OCI-LY1 (cell line): ENCODE data around the gene DUOX1.

Experiments used
- H2AFZ ChIP-seq: fragments of 200-600 bp; sonication (generic), shearing (Covaris generic); 2 replicates; pipeline ENCODE4 v1.6.0; 2014; ENCODE audit warnings: antibody characterized with exemption, mild to moderate bottlenecking, low read length
- H3F3A ChIP-seq: fragments of 200-600 bp; sonication (generic), shearing (Covaris generic); 2 replicates; pipeline ENCODE4 v1.6.0; 2014; ENCODE audit warnings: mild to moderate bottlenecking, antibody characterized with exemption, low read length, moderate library complexity; ENCODE audit not compliant: insufficient read depth
- H3K27ac ChIP-seq: fragments of 200-600 bp; sonication (generic); 2 replicates; pipeline ENCODE4 v1.5.1; 2014; ENCODE audit warnings: low read length, mixed run types, mild to moderate bottlenecking, low read depth; ENCODE audit not compliant: poor library complexity, severe bottlenecking
- H3K27me3 ChIP-seq: fragments of 200-600 bp; sonication (generic); 2 replicates; pipeline ENCODE4 v1.6.0; 2014; ENCODE audit warnings: antibody characterized with exemption, mild to moderate bottlenecking, low read length, moderate library complexity; ENCODE audit not compliant: insufficient read depth
- H3K36me3 ChIP-seq: fragments of 200-600 bp; sonication (generic); 2 replicates; pipeline ENCODE4 v1.6.1; 2014; ENCODE audit warnings: mild to moderate bottlenecking, antibody characterized with exemption, low read length, moderate library complexity, mixed read lengths; ENCODE audit not compliant: insufficient read depth
- H3K4me1 ChIP-seq: fragments of 200-600 bp; sonication (generic); 2 replicates; pipeline ENCODE4 v1.5.1; 2014; ENCODE audit warnings: mild to moderate bottlenecking, low read length, moderate library complexity; ENCODE audit not compliant: insufficient read depth, severe bottlenecking
- H3K4me2 ChIP-seq: fragments of 200-600 bp; sonication (generic), shearing (Covaris generic); 2 replicates; pipeline ENCODE4 v1.6.1; 2014; ENCODE audit warnings: low read length
- H3K4me3 ChIP-seq: fragments of 200-600 bp; sonication (generic); 2 replicates; pipeline ENCODE4 v1.5.1; 2014; ENCODE audit warnings: low read length, low read depth, mild to moderate bottlenecking, mixed read lengths; ENCODE audit not compliant: poor library complexity, severe bottlenecking
- H3K79me2 ChIP-seq: fragments of 200-600 bp; shearing (Covaris generic); 2 replicates; pipeline ENCODE4 v1.6.1; 2016; ENCODE audit warnings: mixed run types, low read length, mixed read lengths; ENCODE audit not compliant: insufficient read depth
- H3K9ac ChIP-seq: fragments of 200-600 bp; sonication (generic), shearing (Covaris generic); 2 replicates; pipeline ENCODE4 v1.6.1; 2014; ENCODE audit warnings: mild to moderate bottlenecking, low read length, mixed read lengths
- H3K9me2 ChIP-seq: fragments of 200-600 bp; sonication (generic), shearing (Covaris generic); 2 replicates; pipeline ENCODE4 v1.6.1; 2014; ENCODE audit warnings: low read depth, mild to moderate bottlenecking, low read length, mixed read lengths
- H3K9me3 ChIP-seq: fragments of 200-600 bp; shearing (Covaris generic); 2 replicates; pipeline ENCODE4 v1.6.1; 2014; ENCODE audit warnings: low read length, mixed read lengths
- H4K20me1 ChIP-seq: fragments of 200-600 bp; sonication (generic), shearing (Covaris generic); 2 replicates; pipeline ENCODE4 v1.6.0; 2016; ENCODE audit warnings: mild to moderate bottlenecking, low read length; ENCODE audit not compliant: insufficient read depth
- EZH2 ChIP-seq: fragments of 200-600 bp; sonication (generic), shearing (Covaris generic); IDR thresholded peaks from 2 replicates; pipeline ENCODE4 v1.8.0; 2017; ENCODE audit warnings: borderline replicate concordance, mixed run types, mild to moderate bottlenecking, antibody characterized with exemption, low read length, moderate library complexity, mixed read lengths
- TF ChIP-seq, protein P1 (sequence below): fragments of 200-600 bp; sonication (generic), shearing (Covaris generic); IDR thresholded peaks from 2 replicates; pipeline ENCODE4 v1.5.1; 2017; ENCODE audit warnings: mild to moderate bottlenecking, antibody characterized with exemption, low read length, moderate library complexity, mixed read lengths

The DUOX1 gene

DNA sequence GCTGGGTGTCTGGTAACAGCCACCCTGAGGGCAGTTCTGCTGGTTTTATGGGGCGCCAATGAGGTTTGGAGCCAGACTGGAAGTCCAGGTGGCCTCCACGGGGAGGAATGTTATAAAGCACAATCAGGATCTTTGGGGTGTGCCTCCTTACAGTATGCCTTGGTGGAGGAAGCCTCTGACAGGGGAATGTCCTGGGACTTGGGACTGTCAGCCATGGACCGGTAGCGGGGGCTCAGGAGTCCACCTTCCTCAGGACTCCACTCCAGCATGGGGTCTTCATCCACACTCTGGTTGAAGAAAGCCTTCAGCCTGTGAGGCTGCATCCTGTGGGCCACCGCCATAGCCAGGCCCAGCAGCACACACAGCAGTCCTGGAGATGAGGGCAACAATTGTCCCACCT is 10.8 kb upstream of the DUOX1 start:
- H3K27me3 ChIP-seq, result no peaks in the 10 kb centered on the region
- no peaks in the 10 kb centered on the region for H3K9me2 ChIP-seq
- TF ChIP-seq, protein P1, sequence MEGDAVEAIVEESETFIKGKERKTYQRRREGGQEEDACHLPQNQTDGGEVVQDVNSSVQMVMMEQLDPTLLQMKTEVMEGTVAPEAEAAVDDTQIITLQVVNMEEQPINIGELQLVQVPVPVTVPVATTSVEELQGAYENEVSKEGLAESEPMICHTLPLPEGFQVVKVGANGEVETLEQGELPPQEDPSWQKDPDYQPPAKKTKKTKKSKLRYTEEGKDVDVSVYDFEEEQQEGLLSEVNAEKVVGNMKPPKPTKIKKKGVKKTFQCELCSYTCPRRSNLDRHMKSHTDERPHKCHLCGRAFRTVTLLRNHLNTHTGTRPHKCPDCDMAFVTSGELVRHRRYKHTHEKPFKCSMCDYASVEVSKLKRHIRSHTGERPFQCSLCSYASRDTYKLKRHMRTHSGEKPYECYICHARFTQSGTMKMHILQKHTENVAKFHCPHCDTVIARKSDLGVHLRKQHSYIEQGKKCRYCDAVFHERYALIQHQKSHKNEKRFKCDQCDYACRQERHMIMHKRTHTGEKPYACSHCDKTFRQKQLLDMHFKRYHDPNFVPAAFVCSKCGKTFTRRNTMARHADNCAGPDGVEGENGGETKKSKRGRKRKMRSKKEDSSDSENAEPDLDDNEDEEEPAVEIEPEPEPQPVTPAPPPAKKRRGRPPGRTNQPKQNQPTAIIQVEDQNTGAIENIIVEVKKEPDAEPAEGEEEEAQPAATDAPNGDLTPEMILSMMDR, result no peak
- no peak for TF ChIP-seq EZH2
- no peaks in the 10 kb centered on the region for H3K79me2 ChIP-seq
- no peak overlapping the region for H3K27ac ChIP-seq
- H4K20me1 ChIP-seq, result no peaks in the 10 kb centered on the region
- no peaks in the 10 kb centered on the region for H3K36me3 ChIP-seq
- no peak overlapping the region for H3K9ac ChIP-seq
- no peaks in the 10 kb centered on the region for H3K9me3 ChIP-seq
- H3K4me2 ChIP-seq, result no peak overlapping the region
- H2AFZ ChIP-seq, result no peak overlapping the region
- peaks cover 10% of the 10 kb centered on the region for H3K4me1 ChIP-seq
- H3K4me3 ChIP-seq, result no peak overlapping the region
- H3F3A ChIP-seq, result no peaks in the 10 kb centered on the region

DNA sequence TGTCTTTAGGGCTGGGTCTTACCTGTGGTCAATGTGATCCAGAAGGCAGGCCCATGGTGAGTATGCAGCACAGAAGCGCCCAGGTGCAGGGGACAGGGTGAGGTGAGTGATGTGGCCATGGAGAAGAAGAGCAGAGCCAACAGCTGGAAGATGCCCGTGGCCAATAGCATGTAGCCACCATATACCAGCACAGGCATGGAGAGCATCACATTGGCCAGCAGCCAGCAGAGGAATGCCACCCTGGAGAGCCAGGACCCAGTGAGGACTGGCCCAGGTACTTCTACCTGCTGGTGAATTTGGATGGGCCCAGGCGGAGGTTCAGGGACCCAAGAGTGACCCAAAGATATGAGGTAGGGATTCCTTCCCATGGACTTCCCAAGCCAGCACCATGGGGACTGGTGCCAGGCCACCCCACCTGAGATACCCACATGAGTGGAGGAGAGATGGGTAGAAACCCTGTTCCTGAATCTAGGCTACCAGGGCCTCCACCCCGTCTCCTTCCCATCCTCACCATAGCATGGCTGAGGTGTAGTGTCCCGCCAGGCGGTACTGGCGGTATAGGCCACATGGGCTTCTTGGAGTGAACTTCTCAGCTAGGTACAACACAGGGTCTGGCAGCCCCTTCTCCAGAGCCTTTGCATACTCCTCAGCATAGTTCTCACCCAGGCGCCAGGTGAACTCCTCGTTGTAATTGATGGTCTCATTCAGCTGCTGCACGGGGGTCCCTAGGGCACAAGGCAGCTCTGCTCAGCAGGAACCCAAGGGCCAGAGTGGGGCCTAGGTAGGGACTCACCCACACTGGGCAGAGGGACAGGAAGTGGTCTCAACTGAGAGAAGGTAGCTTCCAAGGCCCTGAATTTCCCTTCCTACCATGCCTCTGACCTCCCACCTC is 9.5 kb upstream of the DUOX1 start:
- TF ChIP-seq, protein P1, result no peak
- TF ChIP-seq EZH2, result no peak

DNA sequence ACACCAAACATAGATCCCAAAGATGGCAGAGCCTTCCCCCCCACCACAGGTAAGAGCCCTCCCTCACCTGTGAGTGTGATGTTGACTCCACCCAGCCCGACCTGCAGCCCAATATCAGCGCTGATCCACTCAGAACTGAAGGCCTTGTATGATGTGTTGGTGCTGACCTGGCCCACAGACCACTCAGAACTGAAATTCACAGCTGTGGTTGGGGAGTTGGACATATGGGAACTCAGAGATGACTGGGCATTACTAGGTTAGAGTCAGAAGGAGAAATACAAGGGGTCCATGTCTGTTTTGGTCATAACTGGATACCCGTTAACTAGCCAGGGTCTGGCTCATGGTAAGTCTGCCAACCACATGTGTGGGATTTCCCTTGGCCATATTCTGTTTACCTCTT is 8.8 kb upstream of the DUOX1 start:
- Histone ChIP-seq H3K9me3 (no peaks in the 10 kb centered on the region), H3K27ac (no peak overlapping the region), H3K9ac (no peak overlapping the region), H2AFZ (no peak overlapping the region), H3K4me2 (no peak overlapping the region), H3K27me3 (no peaks in the 10 kb centered on the region), H3K4me1 (no peaks in the 10 kb centered on the region), H4K20me1 (no peaks in the 10 kb centered on the region), H3K4me3 (no peak overlapping the region), H3K9me2 (no peaks in the 10 kb centered on the region), H3K36me3 (no peaks in the 10 kb centered on the region), H3F3A (no peaks in the 10 kb centered on the region), H3K79me2 (no peaks in the 10 kb centered on the region)
- TF ChIP-seq, protein P1, result no peak
- no peak for TF ChIP-seq EZH2

More for the DNA sequence above, 9.5 kb upstream of the DUOX1 start:
- Histone ChIP-seq H3K36me3 (no peaks in the 10 kb centered on the region), H2AFZ (no peak overlapping the region), H3K4me3 (no peak overlapping the region), H3K79me2 (no peaks in the 10 kb centered on the region), H3K9me2 (no peaks in the 10 kb centered on the region), H3F3A (no peaks in the 10 kb centered on the region), H3K27ac (no peak overlapping the region), H3K27me3 (no peaks in the 10 kb centered on the region), H4K20me1 (no peaks in the 10 kb centered on the region), H3K4me2 (no peak overlapping the region), H3K9me3 (no peaks in the 10 kb centered on the region), H3K9ac (no peak overlapping the region), H3K4me1 (no peaks in the 10 kb centered on the region)
